ENCODE measurements around the gene LOXL4. TPM values are rescaled to one million over a fixed set of nuclear protein-coding genes. Genes with fewer than 3 reads are reported as not detected.

Gene LOXL4
- total RNA-seq, 1 donor from 2014 or later = 2.9 TPM

DNA sequence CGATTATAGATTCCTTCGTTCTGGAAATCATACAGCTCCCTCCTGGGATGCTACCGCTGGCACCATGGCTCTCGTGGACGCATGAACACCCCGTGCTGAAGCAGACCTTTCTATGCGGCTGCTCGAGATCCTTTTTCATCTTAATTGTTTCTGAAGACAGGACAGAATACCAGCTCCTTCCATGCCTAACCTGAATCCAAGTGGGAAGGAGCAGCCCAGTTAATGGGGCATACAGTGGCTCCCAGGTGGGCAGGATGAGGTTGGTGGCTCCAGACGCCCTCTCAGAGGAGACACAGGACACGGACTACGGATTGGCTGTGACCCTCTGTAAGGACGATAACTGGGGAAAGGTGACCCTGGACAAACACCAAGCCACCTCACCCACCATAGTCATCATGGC, 18.4 kb upstream of the LOXL4 start:
- peaks cover 43% of the 10 kb centered on the region for H3K27me3 Mint-ChIP-seq (ENCODE audit: unreplicated experiment)
- H3K27ac Mint-ChIP-seq (ENCODE audit: unreplicated experiment) = no peak overlapping the region
- DNase-seq (ENCODE audit: extremely low spot score, unreplicated experiment) = no peak
- no peaks in the 10 kb centered on the region for H3K4me1 Mint-ChIP-seq (ENCODE audit: unreplicated experiment)
- H3K36me3 Mint-ChIP-seq (ENCODE audit: unreplicated experiment) = no peaks in the 10 kb centered on the region
- no peaks in the 10 kb centered on the region for H3K9me3 Mint-ChIP-seq (ENCODE audit: unreplicated experiment)
- TF ChIP-seq, protein P1, sequence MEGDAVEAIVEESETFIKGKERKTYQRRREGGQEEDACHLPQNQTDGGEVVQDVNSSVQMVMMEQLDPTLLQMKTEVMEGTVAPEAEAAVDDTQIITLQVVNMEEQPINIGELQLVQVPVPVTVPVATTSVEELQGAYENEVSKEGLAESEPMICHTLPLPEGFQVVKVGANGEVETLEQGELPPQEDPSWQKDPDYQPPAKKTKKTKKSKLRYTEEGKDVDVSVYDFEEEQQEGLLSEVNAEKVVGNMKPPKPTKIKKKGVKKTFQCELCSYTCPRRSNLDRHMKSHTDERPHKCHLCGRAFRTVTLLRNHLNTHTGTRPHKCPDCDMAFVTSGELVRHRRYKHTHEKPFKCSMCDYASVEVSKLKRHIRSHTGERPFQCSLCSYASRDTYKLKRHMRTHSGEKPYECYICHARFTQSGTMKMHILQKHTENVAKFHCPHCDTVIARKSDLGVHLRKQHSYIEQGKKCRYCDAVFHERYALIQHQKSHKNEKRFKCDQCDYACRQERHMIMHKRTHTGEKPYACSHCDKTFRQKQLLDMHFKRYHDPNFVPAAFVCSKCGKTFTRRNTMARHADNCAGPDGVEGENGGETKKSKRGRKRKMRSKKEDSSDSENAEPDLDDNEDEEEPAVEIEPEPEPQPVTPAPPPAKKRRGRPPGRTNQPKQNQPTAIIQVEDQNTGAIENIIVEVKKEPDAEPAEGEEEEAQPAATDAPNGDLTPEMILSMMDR (IDR thresholded peaks at IDR 0.05) = no peak
- H3K4me3 Mint-ChIP-seq (ENCODE audit: unreplicated experiment) = no peak overlapping the region

GRCh38 chr10:98285416-98285815, 17.4 kb upstream of the LOXL4 start:
- Mint-ChIP-seq H3K36me3 (ENCODE audit: unreplicated experiment) (no peaks in the 10 kb centered on the region), H3K27ac (ENCODE audit: unreplicated experiment) (no peak overlapping the region), H3K9me3 (ENCODE audit: unreplicated experiment) (peaks cover 7% of the 10 kb centered on the region), H3K27me3 (ENCODE audit: unreplicated experiment) (peaks cover 50% of the 10 kb centered on the region), H3K4me1 (ENCODE audit: unreplicated experiment) (no peaks in the 10 kb centered on the region), H3K4me3 (ENCODE audit: unreplicated experiment) (no peak overlapping the region)
- DNase-seq (ENCODE audit: extremely low spot score, unreplicated experiment) = no peak
- TF ChIP-seq, protein P1 (IDR thresholded peaks at IDR 0.05) = no peak

GRCh38 chr10:98276311-98276710, 8.3 kb upstream of the LOXL4 start:
- Mint-ChIP-seq H3K4me1 (ENCODE audit: unreplicated experiment) (no peaks in the 10 kb centered on the region), H3K9me3 (ENCODE audit: unreplicated experiment) (peaks cover 10% of the 10 kb centered on the region), H3K36me3 (ENCODE audit: unreplicated experiment) (peaks cover 3% of the 10 kb centered on the region), H3K4me3 (ENCODE audit: unreplicated experiment) (no peak overlapping the region), H3K27ac (ENCODE audit: unreplicated experiment) (no peak overlapping the region), H3K27me3 (ENCODE audit: unreplicated experiment) (peaks cover 45% of the 10 kb centered on the region)
- DNase-seq (ENCODE audit: extremely low spot score, unreplicated experiment) = no peak
- TF ChIP-seq, protein P1 (IDR thresholded peaks at IDR 0.05) = no peak

GRCh38 chr10:98274562-98274961, 6.6 kb upstream of the LOXL4 start:
- H3K9me3 Mint-ChIP-seq (ENCODE audit: unreplicated experiment) = peaks cover 3% of the 10 kb centered on the region
- H3K27me3 Mint-ChIP-seq (ENCODE audit: unreplicated experiment) = peaks cover 28% of the 10 kb centered on the region
- no peak for DNase-seq (ENCODE audit: extremely low spot score, unreplicated experiment)
- H3K4me1 Mint-ChIP-seq (ENCODE audit: unreplicated experiment) = peaks cover 9% of the 10 kb centered on the region
- peaks cover 3% of the 10 kb centered on the region for H3K36me3 Mint-ChIP-seq (ENCODE audit: unreplicated experiment)
- TF ChIP-seq, protein P1 (IDR thresholded peaks at IDR 0.05) = no peak
- H3K27ac Mint-ChIP-seq (ENCODE audit: unreplicated experiment) = no peak overlapping the region
- H3K4me3 Mint-ChIP-seq (ENCODE audit: unreplicated experiment) = no peak overlapping the region

DNA sequence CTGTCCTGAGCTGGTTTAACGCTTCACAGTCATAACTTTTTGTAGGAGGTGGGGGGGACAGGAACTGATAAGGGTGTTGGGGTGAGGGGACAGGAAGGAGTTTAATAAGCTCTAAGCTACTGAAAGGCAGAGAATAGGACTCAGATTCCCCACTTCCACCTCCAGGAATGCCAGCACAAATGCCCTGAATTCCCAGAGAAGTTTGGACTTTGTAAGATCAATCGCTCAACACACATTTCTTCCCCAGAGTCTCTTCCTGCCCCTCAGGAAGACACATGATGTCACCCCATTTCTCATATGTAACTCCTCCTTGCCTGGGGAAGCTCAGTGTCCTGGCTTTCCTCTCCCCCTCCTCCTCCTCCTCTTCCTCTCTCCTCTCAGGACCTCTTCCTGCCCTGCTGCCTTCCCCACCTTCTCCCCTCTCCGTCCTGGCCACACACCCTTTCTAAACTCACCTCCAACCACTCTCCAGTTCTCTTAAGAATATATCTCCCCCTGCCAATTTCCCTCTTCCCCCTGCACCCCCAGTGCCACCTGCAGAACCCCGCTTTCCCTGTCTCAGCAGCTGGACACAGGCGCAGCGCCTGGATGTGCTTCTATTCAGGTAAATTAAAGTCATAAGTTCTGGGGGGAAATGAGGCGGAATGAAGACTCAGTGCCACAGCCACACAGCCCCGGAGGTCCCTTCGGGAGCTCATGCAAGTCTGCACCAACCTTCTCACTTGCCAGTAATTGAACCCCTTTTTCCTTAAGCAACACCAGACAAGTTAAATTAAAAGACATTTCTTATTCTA, 5.3 kb upstream of the LOXL4 start:
- Mint-ChIP-seq H3K4me1 (ENCODE audit: unreplicated experiment) (peaks cover 22% of the 10 kb centered on the region), H3K36me3 (ENCODE audit: unreplicated experiment) (peaks cover 3% of the 10 kb centered on the region), H3K27me3 (ENCODE audit: unreplicated experiment) (peaks cover 19% of the 10 kb centered on the region), H3K9me3 (ENCODE audit: unreplicated experiment) (no peaks in the 10 kb centered on the region), H3K27ac (ENCODE audit: unreplicated experiment) (no peak overlapping the region), H3K4me3 (ENCODE audit: unreplicated experiment) (no peak overlapping the region)
- TF ChIP-seq, protein P1 (IDR thresholded peaks at IDR 0.05) = no peak
- no peak for DNase-seq (ENCODE audit: extremely low spot score, unreplicated experiment)
